CD14-positive monocyte (primary cell): ENCODE data around the gene CYLD. TPM values are rescaled to one million over a fixed set of nuclear protein-coding genes. Genes with fewer than 3 reads are reported as not detected.

Source experiments
- DNase-seq, 3 donors: peaks; one replicate each; pipeline ENCODE4 v3.0.0-alpha.2; 2011 to 2022
- H2AFZ ChIP-seq: 2 replicates; pipeline ENCODE4 v1.6.0; 2012; ENCODE audit warnings: mild to moderate bottlenecking, low read depth, low read length, inconsistent platforms; ENCODE audit not compliant: insufficient read depth, poor library complexity, severe bottlenecking
- H3K27ac ChIP-seq, 2 donors: 1 replicate in 1 of 2; 2 replicates in 1 of 2; pipeline ENCODE4 v1.5.1; 2012 to 2013; ENCODE audit warnings: low read length in 2 of 2, control low read depth in 1 of 2, inconsistent platforms in 1 of 2, low read depth in 1 of 2, mild to moderate bottlenecking in 1 of 2
- H3K27me3 ChIP-seq, 2 donors: one replicate each; pipeline versions ENCODE4 v1.6.0 to v1.6.1; 2011 to 2013; ENCODE audit warnings: low read length in 2 of 2; ENCODE audit not compliant: control insufficient read depth in 2 of 2, insufficient read depth in 2 of 2
- H3K36me3 ChIP-seq, 2 donors: replicated peaks in 1 of 2; 1 replicate in 1 of 2; 2 replicates in 1 of 2; pipeline versions ENCODE4 v1.5.1 to v1.6.1; 2012 to 2013; ENCODE audit warnings: low read length in 2 of 2, control low read depth in 1 of 2, inconsistent platforms in 1 of 2, mild to moderate bottlenecking in 1 of 2; ENCODE audit not compliant: insufficient read depth in 2 of 2, control insufficient read depth in 1 of 2
- H3K4me1 ChIP-seq, 2 donors: 1 replicate in 1 of 2; 2 replicates in 1 of 2; pipeline versions ENCODE4 v1.5.1 to v1.6.1; 2012 to 2013; ENCODE audit warnings: low read length in 2 of 2, control low read depth in 1 of 2, inconsistent platforms in 1 of 2, mild to moderate bottlenecking in 1 of 2, moderate library complexity in 1 of 2; ENCODE audit not compliant: insufficient read depth in 2 of 2, control insufficient read depth in 1 of 2
- H3K4me2 ChIP-seq: replicated peaks from 2 replicates; pipeline ENCODE3; 2012; ENCODE audit warnings: low read length, moderate library complexity, mild to moderate bottlenecking; ENCODE audit not compliant: poor library complexity, severe bottlenecking; ENCODE audit errors: extremely low read depth
- H3K4me3 ChIP-seq, 3 experiments: fragments of 200-600 bp in 1 of 3; sonication (generic) in 1 of 3; replicated peaks in 1 of 3; 1 replicate in 2 of 3; 2 replicates in 1 of 3; pipeline ENCODE4 v1.5.1; 2011 to 2013; ENCODE audit warnings: low read length in 3 of 3, mild to moderate bottlenecking in 3 of 3, control low read depth in 2 of 3, low read depth in 2 of 3, inconsistent platforms in 1 of 3, moderate library complexity in 1 of 3
- H3K79me2 ChIP-seq: 2 replicates; pipeline ENCODE4 v1.6.0; 2012; ENCODE audit warnings: mild to moderate bottlenecking, control low read depth, inconsistent platforms, low read length, moderate library complexity; ENCODE audit not compliant: insufficient read depth
- H3K9ac ChIP-seq: 2 replicates; pipeline ENCODE4 v1.6.0; 2017; ENCODE audit warnings: low read length, mild to moderate bottlenecking; ENCODE audit not compliant: insufficient read depth, poor library complexity, severe bottlenecking
- H3K9me3 ChIP-seq, 2 donors: replicated peaks in 1 of 2; 1 replicate in 1 of 2; 2 replicates in 1 of 2; pipeline versions ENCODE4 v1.5.1 to v1.6.1; 2012 to 2013; ENCODE audit warnings: low read length in 2 of 2, control low read depth in 1 of 2; ENCODE audit not compliant: control insufficient read depth in 1 of 2, insufficient read depth in 1 of 2
- H4K20me1 ChIP-seq: 2 replicates; pipeline ENCODE4 v1.6.0; 2012; ENCODE audit warnings: mild to moderate bottlenecking, low read length, control low read depth, moderate library complexity; ENCODE audit not compliant: insufficient read depth
- H3K27ac Mint-ChIP-seq, 7 donors: one replicate each; pipeline ENCODE4 v1.8.0; 2020; ENCODE audit warnings: mild to moderate bottlenecking in 7 of 7, mixed read lengths in 7 of 7, moderate library complexity in 6 of 7, inconsistent platforms in 2 of 7
- H3K27me3 Mint-ChIP-seq, 3 donors: one replicate each; pipeline ENCODE4 v1.8.0; 2021 to 2022; ENCODE audit warnings: low read depth in 3 of 3, mild to moderate bottlenecking in 3 of 3, mixed read lengths in 3 of 3, moderate library complexity in 3 of 3, inconsistent platforms in 1 of 3
- H3K36me3 Mint-ChIP-seq, 2 donors: one replicate each; pipeline ENCODE4 v1.8.0; 2020; ENCODE audit warnings: mixed read lengths in 2 of 2, inconsistent platforms in 1 of 2, mild to moderate bottlenecking in 1 of 2
- H3K4me1 Mint-ChIP-seq: one replicate; pipeline ENCODE4 v1.8.0; 2020; ENCODE audit warnings: mild to moderate bottlenecking, mixed read lengths
- H3K4me3 Mint-ChIP-seq, 2 donors: one replicate each; pipeline ENCODE4 v1.8.0; 2020; ENCODE audit warnings: mild to moderate bottlenecking in 2 of 2, mixed read lengths in 2 of 2, moderate library complexity in 1 of 2
- H3K9me3 Mint-ChIP-seq, 7 donors: one replicate each; pipeline ENCODE4 v1.8.0; 2020 to 2022; ENCODE audit warnings: mixed read lengths in 7 of 7, mild to moderate bottlenecking in 6 of 7, moderate library complexity in 6 of 7, inconsistent platforms in 2 of 7
- CTCF ChIP-seq: fragments of 200-600 bp; IDR thresholded peaks from one replicate; pipeline ENCODE4 v1.8.0; 2022; ENCODE audit warnings: antibody characterized with exemption, mild to moderate bottlenecking
- WGBS: methylation state at CpG from one replicate; pipeline ENCODE4 v1.1.5; 2013; ENCODE audit warnings: missing lambda C conversion rate; ENCODE audit not compliant: insufficient coverage; 5-methylcytosine and 5-hydroxymethylcytosine counted together
- intact Hi-C, 2 donors: fragments of 100-400 bp; cut with micrococcal nuclease; formaldehyde crosslinking; loops; one replicate each; pipeline versions ENCODE4 v1.15.0 to v1.15.1; 2023
- polyA plus RNA-seq, 3 donors: library from polyadenylated mRNA; depleted of rRNA in 1 of 3; unstranded in 2 of 3; stranded (reverse) in 1 of 3; fragments of 300-500 nt in 2 of 3; fragments of >200 nt in 1 of 3; fragmentation: Illumina TruSeq in 2 of 3; gene quantifications; 1 replicate in 2 of 3; 2 replicates in 1 of 3; pipeline ENCODE4 v1.2.3, GENCODE V29; 2012 to 2021

The CYLD gene
- polyA plus RNA-seq, 3 donors: 32.1 to 57.9 (median 35.9) TPM

- H3K9me3 Mint-ChIP-seq: no peaks in the 10 kb centered on the region
- intact Hi-C loops: no loop called here
- no peaks in the 10 kb centered on the region for H3K36me3 Mint-ChIP-seq
- H3K27ac Mint-ChIP-seq: no peak overlapping the region
- no peak for TF ChIP-seq CTCF
- H3K27ac ChIP-seq: no peak overlapping the region
- H3K4me2 ChIP-seq: no peak overlapping the region
- H4K20me1 ChIP-seq: no peaks in the 10 kb centered on the region
- H3K4me3 ChIP-seq: no peak overlapping the region
- H3K9ac ChIP-seq: no peak overlapping the region
- H3K4me3 Mint-ChIP-seq: no peak overlapping the region
- no peaks in the 10 kb centered on the region for H3K27me3 ChIP-seq
- H3K79me2 ChIP-seq: no peaks in the 10 kb centered on the region
- no peaks in the 10 kb centered on the region for H3K4me1 ChIP-seq
- no peaks in the 10 kb centered on the region for H3K4me1 Mint-ChIP-seq
- H3K9me3 ChIP-seq: no peaks in the 10 kb centered on the region
- DNase-seq: no peak
- no peak overlapping the region for H2AFZ ChIP-seq
- H3K27me3 Mint-ChIP-seq: peaks cover 3 to 18% (median 9%) of the 10 kb centered on the region in 3 donors
- WGBS: no CpG with 5 or more reads among the region's 7 CpGs
- no peaks in the 10 kb centered on the region for H3K36me3 ChIP-seq
Observed at GRCh38 chr16:50814541-50814940, 72.7 kb downstream of the CYLD start.

GRCh38 chr16:50815382-50815781 lies 73.5 kb downstream of the CYLD start:
- H3K9ac ChIP-seq: no peak overlapping the region
- H3K27me3 Mint-ChIP-seq: peaks cover 3 to 17% (median 7%) of the 10 kb centered on the region in 3 donors
- H4K20me1 ChIP-seq: no peaks in the 10 kb centered on the region
- no peak overlapping the region for H3K4me3 Mint-ChIP-seq
- H3K4me1 Mint-ChIP-seq: no peaks in the 10 kb centered on the region
- no peak overlapping the region for H2AFZ ChIP-seq
- 96% methylated on average over 4 of the region's 7 CpGs for WGBS
- no peak overlapping the region for H3K4me3 ChIP-seq
- H3K9me3 ChIP-seq: no peaks in the 10 kb centered on the region
- DNase-seq: no peak
- no peaks in the 10 kb centered on the region for H3K4me1 ChIP-seq
- no peak for TF ChIP-seq CTCF
- H3K79me2 ChIP-seq: no peaks in the 10 kb centered on the region
- no peak overlapping the region for H3K27ac Mint-ChIP-seq
- no peak overlapping the region for H3K4me2 ChIP-seq
- H3K27me3 ChIP-seq: no peaks in the 10 kb centered on the region
- no peaks in the 10 kb centered on the region for H3K36me3 ChIP-seq
- intact Hi-C loops: no loop called here
- H3K9me3 Mint-ChIP-seq: no peaks in the 10 kb centered on the region
- H3K36me3 Mint-ChIP-seq: no peaks in the 10 kb centered on the region
- no peak overlapping the region for H3K27ac ChIP-seq
